Activated CD4-positive, CD25-positive, alpha-beta regulatory T cell treated with anti-CD3 and anti-CD28 coated beads, Interleukin-2, amount 50 U/mL, for 16 hours (primary cell): ENCODE data around the gene SPRTN.
"Not testable (repeated sequence)": the region's sequence is repeated elsewhere in the genome, so short reads cannot be mapped to it uniquely, and the experiment has no call there.

Experiments used
- DNase-seq: peaks from one replicate; pipeline ENCODE4 v3.0.0-alpha.2; 2020; ENCODE audit warnings: low read depth, low spot score

SPRTN gene

DNA sequence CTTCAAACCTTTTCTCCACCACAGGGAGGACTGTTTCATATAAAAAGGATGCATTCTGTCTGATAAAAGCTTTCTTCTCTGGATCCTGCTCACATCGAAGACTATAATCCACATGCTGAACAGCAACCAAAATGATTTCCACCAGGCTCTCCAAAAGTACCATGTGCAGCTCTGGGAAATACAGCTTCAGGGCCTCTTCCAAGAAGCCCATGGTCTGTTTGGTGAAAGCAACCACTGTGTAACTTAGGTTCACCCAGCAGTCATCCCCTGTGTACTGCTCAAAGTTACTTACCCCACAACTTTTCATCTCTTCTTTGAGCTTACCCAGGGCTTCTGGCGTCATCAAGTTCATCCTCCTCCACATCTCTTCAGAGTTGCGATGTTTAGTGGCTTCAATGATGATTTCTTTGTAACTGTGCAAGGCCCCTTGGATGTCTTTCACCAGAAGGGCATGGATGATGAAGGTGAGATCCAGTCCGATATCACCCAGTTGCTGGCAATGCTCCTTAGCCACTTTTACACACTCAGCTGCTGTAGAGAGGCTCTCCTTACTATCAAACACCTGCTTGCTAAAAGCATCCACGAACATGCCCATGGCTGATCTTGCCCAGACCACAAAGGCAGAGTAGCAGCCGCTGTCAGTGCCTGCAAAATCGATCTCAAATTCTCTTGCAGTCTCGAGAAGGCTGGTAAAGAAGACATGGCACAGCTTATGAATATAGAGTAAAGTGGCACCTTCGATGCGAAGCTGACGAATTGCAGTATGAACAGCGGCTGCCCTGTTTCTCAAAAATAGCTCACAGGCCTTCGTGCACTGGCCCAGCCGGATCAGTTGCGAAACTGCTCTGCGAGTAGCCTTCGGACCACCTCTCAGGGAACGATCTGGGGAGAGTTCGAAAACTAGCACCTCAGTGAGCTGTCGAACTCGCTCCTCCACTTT, 2.2 kb upstream of the SPRTN start:
- DNase-seq = no peak

GRCh38 chr1:231337043-231337471, 1.0 kb upstream of the SPRTN start:
- DNase-seq = no peak

DNA sequence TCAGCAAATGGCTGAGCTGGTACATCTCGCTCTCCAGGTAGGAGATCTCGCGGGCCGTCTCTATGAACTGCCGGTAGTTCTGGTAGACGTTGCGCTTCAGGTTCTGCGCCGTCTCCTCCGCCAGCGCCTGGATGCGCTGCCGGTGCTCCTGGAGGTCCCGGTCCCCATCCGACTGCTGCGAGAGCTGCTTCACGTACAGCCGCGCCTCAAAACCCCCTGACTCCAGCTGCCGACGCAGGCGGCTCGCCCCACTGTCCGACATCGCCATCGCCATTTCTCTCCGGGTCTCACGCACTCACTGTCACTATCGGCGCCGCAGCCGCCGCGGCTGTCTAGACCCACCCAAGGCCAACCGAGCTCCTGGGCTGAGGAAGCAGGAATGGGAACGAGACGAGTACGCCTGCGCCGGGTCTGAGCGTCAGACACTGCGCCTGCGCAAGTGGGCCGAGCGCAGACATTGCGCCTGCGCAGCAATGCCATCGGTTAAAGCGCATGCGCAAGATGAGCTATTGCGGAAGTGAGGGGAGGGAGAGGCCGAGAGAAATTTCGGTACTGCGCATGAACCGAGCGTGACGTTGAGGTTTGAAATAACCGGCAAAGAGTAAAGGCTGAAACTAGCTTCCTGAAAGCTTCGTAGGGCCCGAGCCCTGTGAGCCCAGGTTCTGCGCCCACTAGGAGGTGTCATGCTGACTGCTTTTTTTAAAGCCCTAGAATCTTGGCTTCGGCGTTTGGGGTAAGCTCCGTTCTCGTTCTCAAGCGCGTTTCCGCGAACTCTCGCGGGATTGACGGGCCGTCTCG, 422 bp upstream of the SPRTN start, which contains the start of gene EXOC8:
Gene EXOC8 (minus strand): TSS at position 381 of the 798 bp plus-strand sequence. CDS start 107 bp downstream, at position 274.
- peak; percentile 99 for DNase-seq

GRCh38 chr1:231340328-231341013, 2.4 kb downstream of the SPRTN start:
- no peak for DNase-seq

- no peak for DNase-seq
Observed at GRCh38 chr1:231347961-231348360, 9.9 kb downstream of the SPRTN start.

- DNase-seq = no peak
Observed at GRCh38 chr1:231348442-231348841, 10.3 kb downstream of the SPRTN start.

- not testable (repeated sequence) for DNase-seq
Observed at GRCh38 chr1:231348856-231349255, 10.8 kb downstream of the SPRTN start.

DNA sequence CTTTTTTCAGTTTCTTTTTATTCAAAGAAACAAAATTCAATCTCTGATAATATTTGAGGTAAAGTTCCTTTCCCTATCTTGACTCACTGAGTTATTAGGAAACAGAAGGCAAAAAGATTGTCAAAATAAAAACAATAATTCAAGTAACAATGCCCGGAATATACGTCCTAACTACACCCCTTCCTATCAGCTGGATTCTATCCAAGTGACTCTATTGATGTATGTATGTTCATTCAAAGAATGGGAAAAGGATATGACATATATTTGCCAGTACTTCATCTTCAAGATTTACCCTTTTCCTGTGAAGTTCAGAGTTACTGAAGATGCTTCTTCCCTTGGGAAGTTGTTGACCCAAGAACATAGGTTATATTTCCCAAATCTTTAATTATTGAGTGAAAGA, 13.7 kb downstream of the SPRTN start:
- DNase-seq = no peak

- no peak for DNase-seq
Observed at GRCh38 chr1:231353086-231353485, 15.0 kb downstream of the SPRTN start.

DNA sequence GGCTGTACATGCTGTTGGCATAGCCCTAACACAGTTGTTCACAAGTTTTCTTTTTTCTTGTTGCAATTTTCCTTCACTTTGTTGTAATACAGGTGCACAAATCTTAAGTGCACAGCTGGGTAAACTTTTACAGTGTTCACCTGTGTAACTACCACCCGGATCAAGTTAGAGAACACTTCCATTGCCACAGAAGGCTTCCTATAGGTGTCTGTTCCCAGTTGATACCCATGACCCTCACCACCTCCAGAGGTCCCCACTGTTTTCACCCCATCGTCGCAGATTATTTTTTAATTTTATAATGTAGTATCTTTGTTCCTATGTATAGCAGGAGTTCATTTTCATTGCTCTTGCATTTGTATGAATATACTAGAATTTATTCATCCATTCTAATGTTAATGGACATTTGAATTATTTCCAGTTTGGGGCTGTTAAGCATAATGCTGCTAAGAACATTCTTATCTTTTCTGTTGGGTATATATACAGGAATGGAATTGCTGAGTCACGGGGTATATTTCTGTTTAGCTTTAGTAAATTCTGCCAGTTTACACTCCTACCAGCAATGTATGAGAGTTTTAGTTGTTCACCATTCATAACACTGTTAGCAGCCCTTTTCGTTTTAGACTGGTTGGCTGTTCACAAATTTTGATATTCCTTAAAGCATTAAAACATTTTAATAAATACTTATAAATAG, 16.4 kb downstream of the SPRTN start:
- no peak for DNase-seq

DNA sequence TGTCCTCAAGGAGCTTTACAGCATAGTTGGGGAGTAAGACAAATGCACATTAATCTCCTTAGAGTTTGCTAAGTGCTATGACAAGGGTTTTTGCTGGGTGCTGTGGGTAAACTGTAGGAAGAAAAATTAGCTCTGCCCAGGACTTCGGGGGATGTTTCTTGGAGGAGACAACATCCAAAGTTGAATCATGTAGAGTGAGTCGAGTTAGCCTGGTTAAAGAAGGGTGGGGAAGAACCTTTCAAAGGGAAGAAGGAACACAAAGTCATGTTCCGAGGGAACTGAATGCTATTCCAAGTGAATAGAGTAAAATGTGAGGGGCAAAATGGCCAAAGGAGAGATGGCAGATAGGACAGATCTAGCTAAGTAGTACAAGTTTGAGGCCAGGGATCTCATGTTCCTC, 17.1 kb downstream of the SPRTN start:
- DNase-seq = no peak

GRCh38 chr1:231357187-231357772, 19.2 kb downstream of the SPRTN start:
- DNase-seq = no peak

DNA sequence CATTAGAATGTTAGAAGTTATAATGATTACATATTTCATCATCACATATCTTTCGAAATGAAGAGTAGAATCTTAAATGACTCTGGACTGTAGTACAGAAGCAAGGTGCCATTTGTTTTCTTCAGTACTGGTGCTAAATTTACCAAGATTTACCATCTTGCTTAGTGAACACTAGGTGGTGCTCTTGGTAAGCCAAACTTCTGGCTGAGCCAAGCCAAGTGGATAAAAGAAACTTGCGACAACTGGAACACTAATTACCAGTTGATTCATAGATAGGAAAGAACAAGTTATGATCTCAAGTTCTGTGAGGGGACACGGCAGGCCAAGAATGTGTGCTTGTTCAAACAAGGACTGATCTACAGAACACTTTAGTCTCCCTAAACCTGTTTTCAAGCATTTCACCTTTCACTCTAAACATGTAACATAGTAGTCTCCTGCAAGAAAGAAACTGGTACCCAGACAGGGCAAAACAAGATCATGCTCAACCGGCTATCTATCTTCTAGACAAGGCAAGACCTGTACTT, 19.8 kb downstream of the SPRTN start:
- DNase-seq = no peak

DNA sequence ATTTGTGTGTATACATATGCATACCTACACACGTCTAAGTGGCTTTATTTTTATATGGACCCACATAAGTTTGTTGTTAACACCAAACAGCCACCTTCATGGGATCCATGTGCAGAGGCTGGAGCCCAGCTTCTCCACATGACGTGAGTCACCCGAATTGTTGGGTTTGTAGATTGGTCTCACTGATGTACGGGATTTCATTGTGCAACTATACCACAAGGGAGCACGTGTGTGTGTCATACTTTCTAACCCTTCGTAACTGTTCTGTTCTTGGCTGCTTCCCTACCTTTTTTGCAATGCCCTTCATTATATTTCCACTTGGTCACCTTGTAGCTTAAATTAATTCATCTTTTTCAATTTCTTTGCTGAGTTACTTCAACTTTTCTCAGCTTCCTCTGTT, 21.0 kb downstream of the SPRTN start:
- no peak for DNase-seq

- DNase-seq = no peak
Observed at GRCh38 chr1:231362325-231362724, 24.2 kb downstream of the SPRTN start.

DNA sequence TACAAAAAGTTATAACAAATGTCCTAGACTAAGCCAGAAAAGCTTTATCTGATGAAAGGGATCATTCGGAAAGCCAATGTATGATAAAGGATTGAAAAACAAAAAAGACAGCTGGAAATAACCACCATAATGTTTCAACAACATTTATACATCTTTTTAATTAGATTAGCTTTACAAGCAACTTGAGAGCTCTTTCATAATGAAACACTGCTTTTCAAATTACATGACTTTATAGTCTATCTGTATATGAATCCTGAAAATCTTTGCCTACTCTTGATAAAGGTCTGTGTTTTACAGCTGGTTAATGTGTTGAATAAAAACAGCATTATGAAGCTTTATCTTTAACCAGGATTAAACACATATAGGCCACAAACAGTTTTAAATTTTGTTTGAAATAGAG, 25.5 kb downstream of the SPRTN start:
- no peak for DNase-seq

DNA sequence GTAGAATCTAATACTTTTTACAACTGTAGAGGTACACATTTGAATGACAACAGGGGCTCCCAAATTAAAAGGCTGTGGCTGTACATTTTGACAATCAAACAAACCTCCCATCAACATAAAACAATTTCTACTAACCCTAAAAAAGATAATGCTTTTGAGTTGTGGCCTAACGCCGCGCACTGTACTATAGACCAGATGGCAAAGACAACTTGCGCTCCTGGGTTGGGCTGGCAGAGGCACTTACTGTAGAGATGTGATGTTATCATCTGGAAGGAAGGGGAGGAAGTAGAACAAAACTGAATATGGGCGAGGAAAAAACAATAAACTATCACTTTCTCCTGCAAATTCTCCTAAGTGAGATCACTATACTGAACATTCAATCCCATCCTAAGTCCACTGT, 26.1 kb downstream of the SPRTN start:
- no peak for DNase-seq

DNA sequence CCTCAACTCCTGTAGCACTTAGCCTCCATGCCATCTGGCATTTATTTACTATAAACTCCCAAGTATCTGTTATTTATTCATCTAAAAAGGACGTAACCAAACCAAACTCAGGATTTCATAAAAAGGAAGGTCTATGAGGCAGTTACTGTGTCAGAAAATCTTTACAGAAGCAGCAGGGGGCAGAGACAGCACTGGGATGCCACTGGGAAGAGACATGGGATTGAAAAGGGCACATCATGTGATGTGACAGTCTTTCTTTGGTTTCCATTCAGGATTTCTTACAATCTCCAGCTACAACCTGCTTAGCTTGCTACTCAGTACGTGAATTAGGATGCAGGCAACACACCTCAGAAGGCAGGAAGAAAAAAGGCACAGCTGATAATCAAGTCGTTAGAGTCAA, 31.2 kb downstream of the SPRTN start:
- no peak for DNase-seq

- DNase-seq = no peak
Observed at GRCh38 chr1:231372501-231372900, 34.4 kb downstream of the SPRTN start.

- no peak for DNase-seq
Observed at GRCh38 chr1:231374394-231374793, 36.3 kb downstream of the SPRTN start.

DNA sequence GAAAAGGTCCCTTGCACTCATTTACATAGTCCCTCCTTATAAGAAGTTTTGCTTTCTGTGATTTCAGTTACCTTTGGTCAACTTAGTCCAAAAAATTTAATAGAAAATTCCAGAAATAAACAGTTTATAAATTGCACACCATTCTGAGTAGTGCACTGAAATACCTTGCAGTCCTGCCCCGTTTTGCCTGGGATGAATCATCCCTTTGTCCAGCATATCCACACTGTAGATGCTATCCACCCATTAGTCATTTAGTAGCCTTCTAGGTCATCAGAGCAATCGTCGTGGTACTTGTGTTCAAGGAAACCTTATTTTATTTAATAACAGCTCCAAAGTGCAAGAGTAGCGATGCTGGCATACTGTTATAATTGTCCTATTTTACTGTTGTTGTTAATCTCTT, 38.0 kb downstream of the SPRTN start:
- DNase-seq = no peak
